AG04450 (cell line): ENCODE data around the gene HMBS. TPM values are rescaled to one million over a fixed set of nuclear protein-coding genes. Genes with fewer than 3 reads are reported as not detected.
"Not testable (repeated sequence)": the region's sequence is repeated elsewhere in the genome, so short reads cannot be mapped to it uniquely, and the experiment has no call there.

Experiments
- CTCF ChIA-PET: fragments of 300-600, 350-600 bp; formaldehyde crosslinking; extraction: SDS; loops from one replicate; lab custom pipeline; 2022; ENCODE audit warnings: antibody characterized with exemption, inconsistent platforms; lab: Charles Lee
- POLR2A ChIA-PET: fragments of 350-600 bp; formaldehyde crosslinking; extraction: SDS; loops from one replicate; lab custom pipeline; 2021; ENCODE audit warnings: antibody characterized with exemption, inconsistent platforms; lab: Yijun Ruan, JAX
- DNase-seq: peaks from one replicate; pipeline ENCODE4 v3.0.0-alpha.2; 2011; ENCODE audit warnings: low read depth, low spot score
- H3K27ac ChIP-seq: one replicate; pipeline ENCODE4 v1.5.1; 2012; ENCODE audit warnings: low read depth, low read length, control low read depth
- H3K27me3 ChIP-seq: one replicate; pipeline ENCODE4 v1.6.0; 2012; ENCODE audit warnings: low read length; ENCODE audit not compliant: control insufficient read depth, insufficient read depth
- H3K4me3 ChIP-seq: 2 replicates; pipeline ENCODE4 v1.5.1; 2011; ENCODE audit warnings: mild to moderate bottlenecking, low read depth, low read length, control low read depth
- H3K9me3 ChIP-seq: 2 replicates; pipeline ENCODE4 v1.5.1; 2012; ENCODE audit warnings: low read length; ENCODE audit not compliant: control insufficient read depth, insufficient read depth
- CTCF ChIP-seq: IDR thresholded peaks from 2 replicates; pipeline ENCODE4 v1.5.1; 2011; ENCODE audit warnings: low read depth, low read length, control low read depth, inconsistent platforms
- polyA plus RNA-seq: library from polyadenylated mRNA; depleted of rRNA; stranded (reverse); fragments of >200 nt; gene quantifications from 2 replicates; pipeline ENCODE4 v1.2.3, GENCODE V29; 2011

Gene HMBS
- polyA plus RNA-seq, 1 experiment, result 38.5 TPM

DNA sequence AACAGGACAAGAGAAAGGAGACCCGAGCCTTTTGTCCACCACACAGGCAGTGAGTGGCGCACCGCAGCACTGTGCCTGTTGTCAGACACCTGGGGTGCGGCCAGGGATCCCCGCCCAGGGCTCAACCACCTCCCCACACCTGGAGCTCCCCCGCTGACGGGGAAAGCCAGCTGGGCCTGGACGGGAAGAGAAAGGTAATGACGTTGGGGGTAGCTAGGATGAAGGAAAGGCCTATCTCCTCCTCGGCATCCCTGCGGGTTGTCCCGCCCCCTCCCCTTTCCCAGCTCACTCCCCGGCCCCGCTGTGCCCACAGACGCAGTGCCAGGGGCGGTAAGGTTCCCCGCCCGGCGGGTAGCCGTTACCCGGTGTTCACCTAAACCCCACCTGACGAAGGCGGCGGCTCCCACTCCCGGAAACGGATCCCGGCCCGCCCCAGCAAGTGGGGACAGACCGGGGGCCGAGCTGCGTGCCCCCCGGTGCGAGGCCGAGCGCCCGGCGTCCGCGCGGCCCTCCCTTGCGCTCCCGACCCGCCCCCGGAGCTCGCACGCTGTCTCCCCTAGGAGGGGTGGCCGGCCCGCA is 28.2 kb upstream of the HMBS start:
- CTCF ChIA-PET, result interaction anchor here (0.9 to 1.3 kb wide), 5 partner anchors 12 to 267 kb away, joined by 3 to 5 read pairs (median 4); no protein-coding TSS in a partner anchor
- DNase-seq, result no peak

GRCh38 chr11:119057000-119057769 is 27.5 kb upstream of the HMBS start, which contains the start of gene HYOU1:
Gene HYOU1, minus strand, starts transcription at chr11:119057205. Its CDS starts 1,045 bp downstream, at chr11:119056160.
- peak; percentile 39 for TF ChIP-seq CTCF
- no peaks in the 10 kb centered on the region; the same call in 1 of the 2 replicates for H3K9me3 ChIP-seq
- peak within 1 kb of the TSS; percentile 77 for H3K27ac ChIP-seq
- ChIA-PET CTCF (interaction anchor here (0.9 to 1.3 kb wide), 5 partner anchors 12 to 267 kb away, joined by 3 to 5 read pairs (median 4); no protein-coding TSS in a partner anchor), POLR2A (interaction anchor here (0.6 to 3.1 kb wide), 9 partner anchors 10 to 260 kb away, joined by 3 to 27 read pairs (median 5); partner anchors contain the start of genes DPAGT1, HMBS, MCAM and NLRX1)
- H3K27me3 ChIP-seq, result no peaks in the 10 kb centered on the region
- DNase-seq, result peak; percentile 86
- H3K4me3 ChIP-seq, result peak within 1 kb of the TSS; percentile 83

More for the DNA sequence above, 28.2 kb upstream of the HMBS start:
- Histone ChIP-seq H3K9me3 (no peaks in the 10 kb centered on the region; the same call in 1 of the 2 replicates), H3K27me3 (no peaks in the 10 kb centered on the region), H3K27ac (peak overlapping the region; percentile 68), H3K4me3 (peak overlapping the region; percentile 83)
- POLR2A ChIA-PET, result interaction anchor here (0.6 to 3.1 kb wide), 9 partner anchors 9 to 261 kb away, joined by 3 to 27 read pairs (median 5); partner anchors contain the start of genes DPAGT1, HMBS, MCAM and NLRX1
- no peak for TF ChIP-seq CTCF

- H3K9me3 ChIP-seq, H3K27me3 ChIP-seq, H3K27ac ChIP-seq, POLR2A ChIA-PET, H3K4me3 ChIP-seq, DNase-seq: not testable (repeated sequence)
- CTCF ChIA-PET, result interaction anchor here (0.9 kb wide), 1 partner anchor 147 kb away, joined by 4 read pairs; the partner anchor contains the start of gene CBL
Observed at GRCh38 chr11:119059128-119059527, 25.6 kb upstream of the HMBS start.

DNA sequence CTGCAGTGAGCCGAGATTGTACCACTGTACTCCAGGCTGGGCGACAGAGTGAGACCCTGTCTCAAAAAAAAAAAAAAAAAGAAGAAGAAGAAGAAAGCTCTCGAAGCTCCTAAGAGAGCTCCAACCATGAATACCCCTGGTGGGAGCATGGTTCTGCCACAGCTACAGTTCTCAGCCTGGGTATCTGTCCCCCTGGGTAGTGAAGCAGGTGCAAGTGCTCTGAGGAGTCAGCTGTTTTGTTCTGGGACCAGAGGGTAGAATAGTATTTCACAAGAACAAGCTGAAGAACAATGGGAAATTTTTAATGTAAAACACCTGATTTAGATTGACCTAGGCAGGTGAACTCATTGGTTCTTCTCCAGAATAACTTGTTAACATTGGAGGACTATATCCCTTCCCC is 23.4 kb upstream of the HMBS start:
- no peak for DNase-seq
- H3K27me3 ChIP-seq, result no peaks in the 10 kb centered on the region
- H3K27ac ChIP-seq, result no peak overlapping the region
- H3K4me3 ChIP-seq, result no peak overlapping the region
- ChIA-PET CTCF (interaction anchor here (1.7 kb wide), 1 partner anchor 30 kb away, joined by 3 read pairs; no protein-coding TSS in a partner anchor), POLR2A (interaction anchor here (0.6 to 0.7 kb wide), 2 partner anchors 237 to 274 kb away, joined by 6 read pairs; no protein-coding TSS in a partner anchor)
- H3K9me3 ChIP-seq, result no peaks in the 10 kb centered on the region; the same call in 1 of the 2 replicates
- TF ChIP-seq CTCF, result no peak

DNA sequence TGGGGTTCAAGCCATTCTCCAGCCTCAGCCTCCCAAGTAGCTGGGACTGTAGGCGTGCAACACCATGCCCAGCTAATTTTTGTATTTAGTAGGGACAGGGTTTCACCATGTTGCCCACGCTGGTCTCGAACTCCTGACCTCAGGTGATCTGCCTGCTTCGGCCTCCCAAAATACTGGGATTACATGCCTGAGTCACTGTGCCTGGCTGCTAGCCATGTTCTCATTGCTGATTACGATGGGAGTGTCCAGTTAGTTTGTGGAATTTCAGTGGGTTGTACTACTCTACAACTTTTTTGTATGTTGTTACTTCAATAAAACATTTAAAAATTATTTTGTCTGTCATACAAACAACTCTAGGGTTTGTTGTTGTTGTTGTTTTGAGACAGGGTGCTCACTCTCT is 21.9 kb upstream of the HMBS start:
- no peak for TF ChIP-seq CTCF
- Histone ChIP-seq H3K27me3 (no peaks in the 10 kb centered on the region), H3K9me3 (no peaks in the 10 kb centered on the region), H3K4me3 (no peak overlapping the region), H3K27ac (no peak overlapping the region)
- POLR2A ChIA-PET, result no interaction called here
- CTCF ChIA-PET, result interaction anchor here (1.7 kb wide), 1 partner anchor 31 kb away, joined by 3 read pairs; no protein-coding TSS in a partner anchor
- DNase-seq, result no peak
